Heart left ventricle (tissue), 16 donors: Measurements from ENCODE around the gene FHL2. TPM values are rescaled to one million over a fixed set of nuclear protein-coding genes. Genes with fewer than 3 reads are reported as not detected.

Experiments used
- ATAC-seq, 4 donors: fragments of 200-7000 bp; cut with Tn5 transposase; one replicate each; pipeline ENCODE4 v1.9.1; 2020 to 2022; ENCODE audit warnings: moderate library complexity in 4 of 4, mild to moderate bottlenecking in 3 of 4, moderate number of reproducible peaks in 1 of 4
- DNase-seq, 5 donors: peaks; one replicate each; pipeline ENCODE4 v3.0.0-alpha.2; 2020
- H3K27ac ChIP-seq, 12 donors: fragments of 200-600 bp; sonication (generic) in 4 of 12; one replicate each; pipeline versions ENCODE4 v1.5.0 to v1.8.0; 2016 to 2022; ENCODE audit warnings: mild to moderate bottlenecking in 2 of 12
- H3K27me3 ChIP-seq, 9 donors: fragments of 200-600 bp; sonication (generic) in 2 of 9; one replicate each; pipeline versions ENCODE4 v1.5.1 to v1.8.0; 2016 to 2022; ENCODE audit warnings: mild to moderate bottlenecking in 3 of 9
- H3K36me3 ChIP-seq, 9 donors: fragments of 200-600 bp; sonication (generic) in 2 of 9; one replicate each; pipeline versions ENCODE4 v1.5.0 to v1.8.0; 2018 to 2022; ENCODE audit warnings: mild to moderate bottlenecking in 2 of 9
- H3K4me1 ChIP-seq, 12 donors: fragments of 200-600 bp; sonication (generic) in 4 of 12; one replicate each; pipeline versions ENCODE4 v1.5.0 to v1.8.0; 2016 to 2022; ENCODE audit warnings: mild to moderate bottlenecking in 3 of 12
- H3K4me3 ChIP-seq, 12 donors: fragments of 200-600 bp; sonication (generic) in 4 of 12; one replicate each; pipeline versions ENCODE4 v1.5.0 to v1.8.0; 2017 to 2022; ENCODE audit warnings: mild to moderate bottlenecking in 9 of 12, moderate library complexity in 4 of 12
- H3K9me3 ChIP-seq, 12 donors: fragments of 200-600 bp; sonication (generic) in 4 of 12; one replicate each; pipeline versions ENCODE4 v1.5.0 to v1.8.0; 2016 to 2022; ENCODE audit warnings: mild to moderate bottlenecking in 1 of 12
- CTCF ChIP-seq, 12 donors: fragments of 200-600 bp; sonication (generic) in 4 of 12; IDR thresholded peaks; one replicate each; pipeline versions ENCODE4 v1.5.0 to v1.8.0; 2018 to 2022; ENCODE audit warnings: antibody characterized with exemption in 12 of 12, mild to moderate bottlenecking in 5 of 12
- POLR2A ChIP-seq, 2 donors: fragments of 450-650 bp; IDR thresholded peaks; one replicate each; pipeline ENCODE4 v1.6.1; 2017; ENCODE audit warnings: antibody characterized with exemption in 2 of 2, mild to moderate bottlenecking in 2 of 2, moderate library complexity in 2 of 2
- WGBS, 4 donors: extraction: QIAGEN DNeasy Blood & Tissue Kit in 2 of 4; methylation state at CpG; one replicate each; pipeline versions ENCODE4 v1.1.5 to v1.1.7; 2013 to 2018; 5-methylcytosine and 5-hydroxymethylcytosine counted together
- intact Hi-C, 10 donors: fragments of 100-400 bp; cut with DNase I; formaldehyde crosslinking; loops; one replicate each; pipeline versions ENCODE4 v1.11.1 to v1.14.2; 2022
- polyA plus RNA-seq, 2 donors: library from polyadenylated mRNA; stranded (reverse); fragments of 200-250 nt; gene quantifications; one replicate each; pipeline ENCODE4 v1.2.3, GENCODE V29; 2013
- total RNA-seq, 9 donors: library from RNA; depleted of rRNA in 2 of 9; stranded (reverse); fragments of >200 nt in 2 of 9; fragmentation: NEBNext Ultra II Directional in 3 of 9; extraction: Animal tissue kit (Norgen Biotek cat#: 25700) in 3 of 9; gene quantifications; one replicate each; pipeline versions ENCODE4 v1.1.0 to v1.2.4, GENCODE V29; 2016 to 2023
- donor health status: ischemic (EF 13 %, LVEDD 7.1; RV severe dilation, severe dysfunction).
- donor health status: healthy with polysubstance abuse.
- donor health status: DM: no; HTN: yes; CAD: no.
- donor health status: DM: no; HTN: no; CAD: no.
- donor health status: ischemic (EF 25% LVEDD 6.9; RV normal size, moderate dysfunction).
- donor health status: ischemic (EF 25% LVEDD 5.7; RV mildly dilated, moderate dysfunction).
- donor health status: healthy.
- donor health status: DM: yes; HTN: yes; CAD: no.
- donor health status: ischemic (EF 35%, LVEDD 5.7; RV mildly dilated, moderate dysfunction).
- donor health status: nonischemic (EF 11% LVEDD 7.7; RV severe dilation, severe dysfunction).
- donor health status: DM: yes; HTN: yes; CAD: no.
- donor health status: PGD.
- donor health status: ischemic (EF 29% LVEDD 5.4; RV normal size, mild dysfunction).
- donor health status: nonischemic (EF 23%, LVEDD 6.1; RV moderate dilation, normal function).

FHL2 gene
- total and polyA plus RNA-seq, 11 donors = 649 to 4,692 (median 1,165) TPM

- H3K27me3 ChIP-seq = no peaks in the 10 kb centered on the region
- H3K4me1 ChIP-seq = peaks cover 0 to 14% (median 6%) of the 10 kb centered on the region in 12 donors
- H3K27ac ChIP-seq = no peak overlapping the region
- ATAC-seq (no peak), DNase-seq (no peak)
- no peak overlapping the region for H3K4me3 ChIP-seq
- WGBS, 4 donors = 91 to 95% (median 93%) methylated on average over 3 of the region's 3 CpGs
- intact Hi-C loops = no loop called here
- H3K9me3 ChIP-seq = no peaks in the 10 kb centered on the region
- TF ChIP-seq POLR2A (IDR thresholded peaks at IDR 0.05) = no peak
- peaks cover 0 to 5% (median 0%) of the 10 kb centered on the region in 9 donors for H3K36me3 ChIP-seq
Observed at GRCh38 chr2:105321875-105322646, 76.8 kb downstream of the FHL2 start.

GRCh38 chr2:105320651-105321215, 78.1 kb downstream of the FHL2 start:
- WGBS, 4 donors = 65 to 83% (median 70%) methylated on average over 7 of the region's 7 CpGs
- H3K36me3 ChIP-seq = no peaks in the 10 kb centered on the region
- no peak overlapping the region for H3K4me3 ChIP-seq
- H3K9me3 ChIP-seq = no peaks in the 10 kb centered on the region
- TF ChIP-seq CTCF (IDR thresholded peaks at IDR 0.05) (no peak), POLR2A (IDR thresholded peaks at IDR 0.05) (no peak)
- no peak overlapping the region for H3K27ac ChIP-seq
- H3K4me1 ChIP-seq = peaks cover 0 to 14% (median 6%) of the 10 kb centered on the region in 12 donors
- DNase-seq = no peak
- peak in 1 of 4 donors; percentile 29 for ATAC-seq
- H3K27me3 ChIP-seq = no peaks in the 10 kb centered on the region
- intact Hi-C loops = no loop called here

GRCh38 chr2:105317937-105318336, 80.9 kb downstream of the FHL2 start:
- TF ChIP-seq POLR2A (IDR thresholded peaks at IDR 0.05) (no peak), CTCF (IDR thresholded peaks at IDR 0.05) (no peak)
- no peaks in the 10 kb centered on the region for H3K9me3 ChIP-seq
- DNase-seq = no peak
- H3K4me1 ChIP-seq = peaks cover 0 to 10% (median 0%) of the 10 kb centered on the region in 12 donors
- intact Hi-C loops = no loop called here
- WGBS, 4 donors = 82 to 92% (median 91%) methylated on average over 3 of the region's 3 CpGs
- no peaks in the 10 kb centered on the region for H3K36me3 ChIP-seq
- no peaks in the 10 kb centered on the region for H3K27me3 ChIP-seq
- no peak overlapping the region for H3K4me3 ChIP-seq
- H3K27ac ChIP-seq = no peak overlapping the region
- no peak for ATAC-seq

- DNase-seq (no peak), ATAC-seq (no peak)
- Histone ChIP-seq H3K27me3 (no peaks in the 10 kb centered on the region), H3K27ac (no peak overlapping the region), H3K9me3 (no peaks in the 10 kb centered on the region), H3K36me3 (no peaks in the 10 kb centered on the region), H3K4me3 (no peak overlapping the region), H3K4me1 (peaks cover 0 to 10% (median 0%) of the 10 kb centered on the region in 12 donors)
- intact Hi-C loops = no loop called here
- TF ChIP-seq POLR2A (IDR thresholded peaks at IDR 0.05) (no peak), CTCF (IDR thresholded peaks at IDR 0.05) (no peak)
- WGBS, 4 donors = 74 to 89% (median 78%) methylated on average over 3 of the region's 3 CpGs
Observed at GRCh38 chr2:105315314-105315713, 83.5 kb downstream of the FHL2 start.
